UCSD-AML1 (cell line): ENCODE measurements around the gene SAMHD1.
A peak's percentile ranks its signal among the peaks of the same experiment; 100 is the strongest.
"Not testable (repeated sequence)": the region's sequence is repeated elsewhere in the genome, so short reads cannot be mapped to it uniquely, and the experiment has no call there.

Source experiments
- DNase-seq: peaks from one replicate; lab custom pipeline; 2025; ENCODE audit not compliant: unreplicated experiment; lab: John Stamatoyannopoulos, UW

The SAMHD1 gene

GRCh38 chr20:36917943-36918342 is 33.6 kb downstream of the SAMHD1 start:
- DNase-seq, result no peak

- no peak for DNase-seq
These were observed 34.3 kb downstream of the SAMHD1 start for GRCh38 chr20:36917240-36917639.

GRCh38 chr20:36916199-36916598 is 35.3 kb downstream of the SAMHD1 start:
- DNase-seq, result no peak

- DNase-seq, result no peak
These were observed 42.9 kb downstream of the SAMHD1 start for GRCh38 chr20:36908603-36909002.

GRCh38 chr20:36906086-36906485 is 45.4 kb downstream of the SAMHD1 start:
- DNase-seq, result not testable (repeated sequence)

- DNase-seq, result not testable (repeated sequence)
These were observed 45.9 kb downstream of the SAMHD1 start for GRCh38 chr20:36905566-36905965.

GRCh38 chr20:36904690-36905089 is 46.8 kb downstream of the SAMHD1 start:
- DNase-seq, result no peak

- DNase-seq, result no peak
These were observed 56.5 kb downstream of the SAMHD1 start for GRCh38 chr20:36895036-36895435.

GRCh38 chr20:36893801-36894200 is 57.7 kb downstream of the SAMHD1 start:
- DNase-seq, result no peak

- no peak for DNase-seq
These were observed 60.3 kb downstream of the SAMHD1 start for GRCh38 chr20:36891211-36891610.

- no peak for DNase-seq
These were observed 60.9 kb downstream of the SAMHD1 start for GRCh38 chr20:36890586-36890985.

GRCh38 chr20:36888880-36889516 is 62.5 kb downstream of the SAMHD1 start:
- no peak for DNase-seq

GRCh38 chr20:36887752-36888090 is 63.8 kb downstream of the SAMHD1 start:
- no peak for DNase-seq

GRCh38 chr20:36886859-36887751 is 64.4 kb downstream of the SAMHD1 start:
- DNase-seq, result peak; percentile 75

- DNase-seq, result no peak
These were observed 66.2 kb downstream of the SAMHD1 start for GRCh38 chr20:36885356-36885755.

GRCh38 chr20:36883977-36884535 is 67.5 kb downstream of the SAMHD1 start:
- DNase-seq, result no peak

GRCh38 chr20:36881888-36882287 is 69.6 kb downstream of the SAMHD1 start:
- no peak for DNase-seq

- DNase-seq, result no peak
These were observed 70.2 kb downstream of the SAMHD1 start for GRCh38 chr20:36881331-36881730.

- no peak for DNase-seq
These were observed 70.7 kb downstream of the SAMHD1 start for GRCh38 chr20:36880741-36881250.

GRCh38 chr20:36878941-36879340 is 72.6 kb downstream of the SAMHD1 start:
- no peak for DNase-seq

- DNase-seq, result no peak
These were observed 75.1 kb downstream of the SAMHD1 start for GRCh38 chr20:36876473-36876833.
